SK-N-SH treated with all-trans-retinoic acid at 6 μM for 48 hours (cell line): ENCODE measurements around the gene ACTR2.

Experiments used
- GLIS3 ChIP-seq: fragments of 250-450 bp; sonication (Bioruptor Pico); IDR thresholded peaks from 2 replicates; pipeline ENCODE4 v1.5.0; 2020; ENCODE audit warnings: mild to moderate bottlenecking, moderate library complexity
- PPARA ChIP-seq: fragments of 250-450 bp; sonication (Bioruptor Pico); IDR thresholded peaks from 2 replicates; pipeline ENCODE4 v1.5.0; 2020; ENCODE audit warnings: mild to moderate bottlenecking, borderline replicate concordance
- RARB ChIP-seq: fragments of 250-450 bp; sonication (Bioruptor Pico); IDR thresholded peaks from 2 replicates; pipeline ENCODE4 v1.8.0; 2021; ENCODE audit warnings: mild to moderate bottlenecking, moderate library complexity
- TCF4 ChIP-seq: fragments of 250-450 bp; sonication (Bioruptor Pico); IDR thresholded peaks from 2 replicates; pipeline ENCODE4 v1.8.0; 2021; ENCODE audit warnings: mild to moderate bottlenecking, moderate library complexity, borderline replicate concordance
- ZC3H10 ChIP-seq: fragments of 250-450 bp; sonication (Bioruptor Pico); IDR thresholded peaks from 2 replicates; pipeline ENCODE4 v1.5.1; 2021; ENCODE audit warnings: mild to moderate bottlenecking, moderate library complexity
- ZFP3 ChIP-seq: fragments of 250-450 bp; sonication (Bioruptor Pico); IDR thresholded peaks from 2 replicates; pipeline ENCODE4 v1.5.0; 2020; ENCODE audit warnings: mild to moderate bottlenecking, moderate library complexity
- ZFP30 ChIP-seq: fragments of 450-650 bp; formaldehyde crosslinking; IDR thresholded peaks from 2 replicates; pipeline ENCODE4 v1.5.0; 2022; ENCODE audit warnings: mild to moderate bottlenecking, moderate library complexity
- ZNF8 ChIP-seq: fragments of 450-650 bp; formaldehyde crosslinking; IDR thresholded peaks from 2 replicates; pipeline ENCODE4 v1.5.0; 2020; ENCODE audit warnings: mild to moderate bottlenecking, moderate library complexity
- TF ChIP-seq, protein P1 (sequence below): fragments of 250-450 bp; sonication (Bioruptor Pico); IDR thresholded peaks from 2 replicates; pipeline ENCODE4 v1.5.0; 2020; ENCODE audit warnings: mild to moderate bottlenecking, moderate library complexity

DNA sequence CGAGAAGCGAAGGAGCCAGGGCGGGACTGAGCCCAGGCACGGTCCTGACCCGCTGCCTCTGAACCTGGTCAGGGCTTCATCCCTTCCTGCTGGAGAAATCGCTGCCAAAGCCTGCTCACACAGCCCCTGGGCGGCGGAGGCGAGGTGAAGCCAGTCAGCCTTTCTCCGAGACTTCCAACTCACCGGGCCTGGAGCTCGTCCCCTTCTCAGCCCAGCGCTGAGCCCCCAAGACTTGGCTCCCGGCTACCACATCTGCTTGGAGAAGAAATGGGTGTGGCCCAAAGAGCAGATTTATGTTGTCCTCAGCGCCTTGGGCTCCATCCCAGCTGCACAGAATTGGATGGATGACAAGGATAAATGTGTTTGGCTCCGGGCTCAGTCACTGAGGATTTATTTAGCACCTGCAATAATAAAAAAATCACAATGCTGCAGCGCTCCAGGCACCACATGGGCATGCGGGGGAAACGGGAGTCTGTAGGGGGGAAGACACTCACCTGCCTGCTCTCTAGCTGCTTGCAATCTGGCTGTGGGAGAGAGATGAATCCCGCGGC, 64.9 kb downstream of the ACTR2 start:
- no peak for TF ChIP-seq ZC3H10
- TF ChIP-seq TCF4 (CRISPR knock-in tag), result no peak
- TF ChIP-seq ZNF8 (CRISPR knock-in tag), result no peak
- no peak for TF ChIP-seq RARB (CRISPR knock-in tag)
- TF ChIP-seq ZFP3 (CRISPR knock-in tag), result no peak
- no peak for TF ChIP-seq GLIS3
- TF ChIP-seq ZFP30 (CRISPR knock-in tag), result no peak
- no peak for TF ChIP-seq PPARA (CRISPR knock-in tag)
- TF ChIP-seq, protein P1, sequence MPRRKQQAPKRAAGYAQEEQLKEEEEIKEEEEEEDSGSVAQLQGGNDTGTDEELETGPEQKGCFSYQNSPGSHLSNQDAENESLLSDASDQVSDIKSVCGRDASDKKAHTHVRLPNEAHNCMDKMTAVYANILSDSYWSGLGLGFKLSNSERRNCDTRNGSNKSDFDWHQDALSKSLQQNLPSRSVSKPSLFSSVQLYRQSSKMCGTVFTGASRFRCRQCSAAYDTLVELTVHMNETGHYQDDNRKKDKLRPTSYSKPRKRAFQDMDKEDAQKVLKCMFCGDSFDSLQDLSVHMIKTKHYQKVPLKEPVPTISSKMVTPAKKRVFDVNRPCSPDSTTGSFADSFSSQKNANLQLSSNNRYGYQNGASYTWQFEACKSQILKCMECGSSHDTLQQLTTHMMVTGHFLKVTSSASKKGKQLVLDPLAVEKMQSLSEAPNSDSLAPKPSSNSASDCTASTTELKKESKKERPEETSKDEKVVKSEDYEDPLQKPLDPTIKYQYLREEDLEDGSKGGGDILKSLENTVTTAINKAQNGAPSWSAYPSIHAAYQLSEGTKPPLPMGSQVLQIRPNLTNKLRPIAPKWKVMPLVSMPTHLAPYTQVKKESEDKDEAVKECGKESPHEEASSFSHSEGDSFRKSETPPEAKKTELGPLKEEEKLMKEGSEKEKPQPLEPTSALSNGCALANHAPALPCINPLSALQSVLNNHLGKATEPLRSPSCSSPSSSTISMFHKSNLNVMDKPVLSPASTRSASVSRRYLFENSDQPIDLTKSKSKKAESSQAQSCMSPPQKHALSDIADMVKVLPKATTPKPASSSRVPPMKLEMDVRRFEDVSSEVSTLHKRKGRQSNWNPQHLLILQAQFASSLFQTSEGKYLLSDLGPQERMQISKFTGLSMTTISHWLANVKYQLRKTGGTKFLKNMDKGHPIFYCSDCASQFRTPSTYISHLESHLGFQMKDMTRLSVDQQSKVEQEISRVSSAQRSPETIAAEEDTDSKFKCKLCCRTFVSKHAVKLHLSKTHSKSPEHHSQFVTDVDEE (CRISPR knock-in tag), result no peak
